OCI-LY7 (cell line): Measurements from ENCODE around the gene PAX7. TPM values are rescaled to one million over a fixed set of nuclear protein-coding genes. Genes with fewer than 3 reads are reported as not detected.

ENCODE experiments used
- BruUV-seq: library from RNA; stranded (reverse); fragments of 400-500 nt; replicated peaks from 2 replicates; lab custom pipeline; 2021; lab: Mats Ljungman, UMichigan
- CTCF ChIA-PET: fragments of 300-600 bp; sonication (Branson Sonifier 250); formaldehyde crosslinking; loops from one replicate; lab custom pipeline; 2022; ENCODE audit warnings: antibody characterized with exemption; ENCODE audit not compliant: unreplicated experiment; lab: Charles Lee
- POLR2A ChIA-PET: fragments of 300-600 bp; sonication (Branson Sonifier 250); formaldehyde crosslinking; loops from one replicate; lab custom pipeline; 2022; ENCODE audit warnings: antibody characterized with exemption; lab: Charles Lee
- DNase-seq: peaks from one replicate; pipeline ENCODE4 v3.0.0-alpha.2; 2015; ENCODE audit warnings: low spot score
- H2AFZ ChIP-seq: fragments of 200-600 bp; sonication (generic), shearing (Covaris generic); 2 replicates; pipeline ENCODE4 v1.6.1; 2014; ENCODE audit warnings: mild to moderate bottlenecking, antibody characterized with exemption, low read length, moderate library complexity
- H3K27ac ChIP-seq: fragments of 200-600 bp; sonication (generic); 2 replicates; pipeline ENCODE4 v1.5.1; 2014; ENCODE audit warnings: mixed run types, low read depth, mild to moderate bottlenecking, moderate library complexity, low read length, inconsistent platforms; ENCODE audit not compliant: poor library complexity, severe bottlenecking
- H3K36me3 ChIP-seq: fragments of 200-600 bp; sonication (generic); 2 replicates; pipeline ENCODE4 v1.6.1; 2014; ENCODE audit warnings: mild to moderate bottlenecking, antibody characterized with exemption, low read length, moderate library complexity, mixed read lengths; ENCODE audit not compliant: insufficient read depth
- H3K4me1 ChIP-seq: fragments of 200-600 bp; sonication (generic); 2 replicates; pipeline ENCODE4 v1.5.1; 2014; ENCODE audit warnings: mild to moderate bottlenecking, low read length; ENCODE audit not compliant: insufficient read depth, poor library complexity, severe bottlenecking
- H3K4me2 ChIP-seq: fragments of 200-600 bp; sonication (generic); 2 replicates; pipeline ENCODE4 v1.6.1; 2014; ENCODE audit warnings: mild to moderate bottlenecking, low read length
- H3K4me3 ChIP-seq: fragments of 200-600 bp; sonication (generic); 2 replicates; pipeline ENCODE4 v1.5.1; 2014; ENCODE audit warnings: mild to moderate bottlenecking, low read depth, low read length; ENCODE audit not compliant: poor library complexity, severe bottlenecking
- H3K79me2 ChIP-seq: fragments of 200-600 bp; sonication (generic); 2 replicates; pipeline ENCODE4 v1.6.1; 2016; ENCODE audit warnings: low read depth, mild to moderate bottlenecking, low read length, moderate library complexity, mixed read lengths; ENCODE audit not compliant: insufficient read depth
- H3K9me2 ChIP-seq: fragments of 200-600 bp; sonication (generic); 2 replicates; pipeline ENCODE4 v1.6.1; 2016; ENCODE audit warnings: mild to moderate bottlenecking, low read length, mixed read lengths; ENCODE audit not compliant: insufficient read depth
- H3K9me3 ChIP-seq: fragments of 200-600 bp; sonication (generic); 2 replicates; pipeline ENCODE4 v1.6.1; 2014; ENCODE audit warnings: mild to moderate bottlenecking, mixed run types, low read length, mixed read lengths
- H4K20me1 ChIP-seq: fragments of 200-600 bp; sonication (generic); 2 replicates; pipeline ENCODE4 v1.6.1; 2014; ENCODE audit warnings: mild to moderate bottlenecking, antibody characterized with exemption, low read length, moderate library complexity, mixed read lengths; ENCODE audit not compliant: insufficient read depth
- EZH2phosphoT487 ChIP-seq: fragments of 200-600 bp; sonication (generic); IDR thresholded peaks from 2 replicates; pipeline ENCODE4 v1.6.1; 2018; ENCODE audit warnings: low read depth, borderline replicate concordance, mild to moderate bottlenecking, mixed run types, antibody characterized with exemption, low read length, moderate library complexity, mixed read lengths
- intact Hi-C: fragments of 100-400 bp; cut with micrococcal nuclease; formaldehyde crosslinking; loops from one replicate; pipeline ENCODE4 v1.10.0; 2022; ENCODE audit not compliant: unreplicated experiment
- total RNA-seq, 2 experiments: library from RNA; depleted of rRNA in 1 of 2; stranded (reverse); fragments of >200 nt in 1 of 2; shearing (Covaris generic) in 1 of 2; gene quantifications; 2 replicates each; pipeline ENCODE4 v1.2.3, GENCODE V29; 2014 to 2022
- TF ChIP-seq, protein P1 (sequence below): fragments of 200-600 bp; sonication (generic); conservative IDR thresholded peaks from 2 replicates; pipeline ENCODE4 v1.5.1; 2014; ENCODE audit warnings: mild to moderate bottlenecking, antibody characterized with exemption, low read length, moderate library complexity, mixed read lengths

PAX7 gene
- total RNA-seq, 2 experiments from 2014 or later = not detected

DNA sequence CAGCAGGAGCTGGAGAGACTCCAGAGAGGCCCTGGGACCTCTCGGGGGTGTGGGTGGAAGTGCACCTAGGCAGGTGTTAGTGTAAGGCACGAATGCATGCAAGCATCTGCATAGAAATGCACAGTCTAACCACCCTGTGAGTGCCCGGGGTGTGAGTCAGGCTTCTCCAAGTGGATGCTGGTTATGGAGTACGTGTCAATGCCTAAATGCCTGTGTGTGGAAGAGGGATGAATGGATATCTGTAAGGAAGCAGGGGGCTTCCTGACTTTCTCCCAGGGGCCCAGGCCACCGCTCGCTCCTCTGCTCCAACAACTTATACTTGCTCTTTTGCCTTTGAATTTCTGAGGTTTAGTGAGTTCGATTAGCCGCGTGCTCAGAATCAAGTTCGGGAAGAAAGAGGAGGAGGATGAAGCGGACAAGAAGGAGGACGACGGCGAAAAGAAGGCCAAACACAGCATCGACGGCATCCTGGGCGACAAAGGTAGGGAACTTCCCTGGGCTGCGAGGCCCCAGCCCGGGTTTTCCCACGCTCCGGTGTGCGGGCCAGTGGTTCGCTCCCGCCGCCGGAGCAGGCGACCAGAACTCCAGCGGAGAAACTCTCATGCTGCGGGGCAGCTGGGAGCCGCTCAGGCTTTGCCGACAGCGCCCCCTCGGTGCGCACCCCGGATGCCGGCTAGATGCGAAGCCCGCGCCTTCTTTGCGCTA lies 5.4 kb downstream of the PAX7 start:
- no peaks in the 10 kb centered on the region for H3K4me1 ChIP-seq
- no peak overlapping the region for H3K27ac ChIP-seq
- H3K36me3 ChIP-seq = no peaks in the 10 kb centered on the region
- no peaks in the 10 kb centered on the region for H3K9me3 ChIP-seq
- intact Hi-C loops = no loop called here
- H3K9me2 ChIP-seq = no peaks in the 10 kb centered on the region
- no peak overlapping the region for H2AFZ ChIP-seq
- H3K79me2 ChIP-seq = no peaks in the 10 kb centered on the region
- H3K4me2 ChIP-seq = no peak overlapping the region
- DNase-seq = no peak
- no peak for TF ChIP-seq EZH2phosphoT487
- TF ChIP-seq, protein P1, sequence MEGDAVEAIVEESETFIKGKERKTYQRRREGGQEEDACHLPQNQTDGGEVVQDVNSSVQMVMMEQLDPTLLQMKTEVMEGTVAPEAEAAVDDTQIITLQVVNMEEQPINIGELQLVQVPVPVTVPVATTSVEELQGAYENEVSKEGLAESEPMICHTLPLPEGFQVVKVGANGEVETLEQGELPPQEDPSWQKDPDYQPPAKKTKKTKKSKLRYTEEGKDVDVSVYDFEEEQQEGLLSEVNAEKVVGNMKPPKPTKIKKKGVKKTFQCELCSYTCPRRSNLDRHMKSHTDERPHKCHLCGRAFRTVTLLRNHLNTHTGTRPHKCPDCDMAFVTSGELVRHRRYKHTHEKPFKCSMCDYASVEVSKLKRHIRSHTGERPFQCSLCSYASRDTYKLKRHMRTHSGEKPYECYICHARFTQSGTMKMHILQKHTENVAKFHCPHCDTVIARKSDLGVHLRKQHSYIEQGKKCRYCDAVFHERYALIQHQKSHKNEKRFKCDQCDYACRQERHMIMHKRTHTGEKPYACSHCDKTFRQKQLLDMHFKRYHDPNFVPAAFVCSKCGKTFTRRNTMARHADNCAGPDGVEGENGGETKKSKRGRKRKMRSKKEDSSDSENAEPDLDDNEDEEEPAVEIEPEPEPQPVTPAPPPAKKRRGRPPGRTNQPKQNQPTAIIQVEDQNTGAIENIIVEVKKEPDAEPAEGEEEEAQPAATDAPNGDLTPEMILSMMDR = no peak
- POLR2A ChIA-PET = no interaction called here
- no peak overlapping the region for H3K4me3 ChIP-seq
- H4K20me1 ChIP-seq = no peaks in the 10 kb centered on the region
- BruUV-seq = no TSS peak
- CTCF ChIA-PET = no interaction called here

DNA sequence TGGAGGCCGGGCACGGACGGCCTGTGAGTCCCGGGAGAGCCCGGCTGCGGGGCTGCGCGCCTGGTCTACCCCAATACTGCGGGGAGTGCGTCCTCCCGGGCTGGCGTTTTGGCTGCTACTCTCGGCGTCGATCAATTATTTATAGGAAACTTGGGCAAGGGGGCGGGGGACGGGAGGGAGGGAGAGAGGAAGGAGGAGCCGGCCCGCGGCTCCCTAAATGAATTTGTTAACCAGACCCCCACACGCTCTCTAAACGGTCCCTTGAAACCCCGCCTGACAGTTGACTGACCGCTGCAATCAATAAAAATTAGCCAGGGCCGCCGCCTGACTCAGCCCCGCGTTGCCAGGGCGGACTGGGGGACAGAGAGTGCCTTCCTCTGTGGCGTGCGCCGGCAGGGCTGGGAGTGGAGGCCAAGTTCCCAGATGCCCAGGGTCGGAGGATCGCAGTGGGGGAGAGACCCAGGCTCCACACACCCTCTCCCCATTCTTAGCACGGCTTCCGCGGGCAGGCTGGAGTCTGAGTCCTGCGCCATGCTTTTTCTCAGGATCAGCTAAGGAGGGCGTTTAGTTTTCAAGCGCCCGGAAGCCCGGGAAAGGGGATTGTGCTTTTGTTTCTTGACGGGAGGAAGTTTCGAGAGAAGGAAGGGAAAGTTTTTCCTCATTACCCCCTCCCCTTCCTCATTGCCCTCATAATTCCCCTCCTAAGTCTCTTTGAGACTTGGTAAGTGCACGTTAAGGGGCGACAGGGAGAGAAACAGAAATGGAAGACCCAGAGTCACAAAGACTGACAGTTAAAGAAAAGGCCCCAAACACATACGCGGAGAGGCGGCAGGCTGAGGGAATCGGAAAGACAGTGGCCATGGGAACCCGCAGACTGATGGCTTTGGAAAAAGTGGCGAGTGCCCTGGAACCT lies 6.2 kb downstream of the PAX7 start:
- intact Hi-C loops = no loop called here
- ChIA-PET POLR2A (no interaction called here), CTCF (no interaction called here)
- TF ChIP-seq, protein P1 = no peak
- TF ChIP-seq EZH2phosphoT487 = no peak
- Histone ChIP-seq H3K4me2 (no peak overlapping the region), H3K4me1 (no peaks in the 10 kb centered on the region), H3K27ac (no peak overlapping the region), H2AFZ (no peak overlapping the region), H4K20me1 (no peaks in the 10 kb centered on the region), H3K9me2 (no peaks in the 10 kb centered on the region), H3K79me2 (no peaks in the 10 kb centered on the region), H3K9me3 (no peaks in the 10 kb centered on the region), H3K4me3 (no peak overlapping the region), H3K36me3 (no peaks in the 10 kb centered on the region)
- no TSS peak for BruUV-seq
- no peak for DNase-seq
